Pons (tissue), 1 donor: Measurements from ENCODE around the gene MIER2.
"Not testable (repeated sequence)": the region's sequence is repeated elsewhere in the genome, so short reads cannot be mapped to it uniquely, and the experiment has no call there.

ENCODE experiments used
- DNase-seq: peaks from one replicate; pipeline ENCODE4 v3.0.0-alpha.2; 2016; ENCODE audit warnings: low spot score

Gene MIER2

GRCh38 chr19:359653-359925 is 15.0 kb upstream of the MIER2 start:
- no peak for DNase-seq

- not testable (repeated sequence) for DNase-seq
Measured at GRCh38 chr19:355536-355935, 10.9 kb upstream of the MIER2 start.

GRCh38 chr19:355134-355533 is 10.5 kb upstream of the MIER2 start:
- DNase-seq: no peak

- no peak for DNase-seq
Measured at GRCh38 chr19:351976-352625, 7.5 kb upstream of the MIER2 start.

GRCh38 chr19:347946-348861 is 3.6 kb upstream of the MIER2 start:
- DNase-seq: no peak

- no peak for DNase-seq
Measured at GRCh38 chr19:345320-345879, 804 bp upstream of the MIER2 start.

GRCh38 chr19:343941-344624 is 513 bp downstream of the MIER2 start:
- DNase-seq: no peak

GRCh38 chr19:343451-343931 is 1.1 kb downstream of the MIER2 start:
- peak; percentile 2 for DNase-seq

- DNase-seq: peak; percentile 78
Measured at GRCh38 chr19:342801-343421, 1.7 kb downstream of the MIER2 start.

GRCh38 chr19:342128-342455 is 2.5 kb downstream of the MIER2 start:
- DNase-seq: no peak

- no peak for DNase-seq
Measured at GRCh38 chr19:341386-342127, 3.0 kb downstream of the MIER2 start.

GRCh38 chr19:340620-341385 is 3.8 kb downstream of the MIER2 start:
- no peak for DNase-seq

GRCh38 chr19:339262-339887 is 5.2 kb downstream of the MIER2 start:
- no peak for DNase-seq

GRCh38 chr19:338421-338820 is 6.2 kb downstream of the MIER2 start:
- no peak for DNase-seq

- no peak for DNase-seq
Measured at GRCh38 chr19:336067-336614, 8.5 kb downstream of the MIER2 start.

GRCh38 chr19:335486-336066 is 9.0 kb downstream of the MIER2 start:
- DNase-seq: no peak

- DNase-seq: no peak
Measured at GRCh38 chr19:335072-335471, 9.5 kb downstream of the MIER2 start.

- DNase-seq: no peak
Measured at GRCh38 chr19:334296-335071, 10.1 kb downstream of the MIER2 start.

- no peak for DNase-seq
Measured at GRCh38 chr19:330503-330902, 14.1 kb downstream of the MIER2 start.
